GM10847 (cell line): ENCODE results near the gene MADD.

Source experiments
- POLR2A ChIP-seq: IDR thresholded peaks from 2 replicates; pipeline ENCODE4 v1.6.1; 2011; ENCODE audit not compliant: insufficient read length; ENCODE audit errors: extremely low read depth

Gene MADD

GRCh38 chr11:47284151-47284550, 14.2 kb downstream of the MADD start:
- no peak for TF ChIP-seq POLR2A

- TF ChIP-seq POLR2A = no peak
Measured at GRCh38 chr11:47285969-47286770, 16.2 kb downstream of the MADD start.

GRCh38 chr11:47288066-47288465, 18.1 kb downstream of the MADD start:
- no peak for TF ChIP-seq POLR2A

- no peak for TF ChIP-seq POLR2A
Measured at GRCh38 chr11:47289856-47290255, 19.9 kb downstream of the MADD start.

- no peak for TF ChIP-seq POLR2A
Measured at GRCh38 chr11:47295385-47295784, 25.5 kb downstream of the MADD start.

- TF ChIP-seq POLR2A = no peak
Measured at GRCh38 chr11:47296045-47296444, 26.1 kb downstream of the MADD start.

- TF ChIP-seq POLR2A = no peak
Measured at GRCh38 chr11:47299078-47299477, 29.1 kb downstream of the MADD start.

GRCh38 chr11:47302853-47303252, 32.9 kb downstream of the MADD start:
- no peak for TF ChIP-seq POLR2A

- TF ChIP-seq POLR2A = no peak
Measured at GRCh38 chr11:47305734-47306483, 36.0 kb downstream of the MADD start.

GRCh38 chr11:47306484-47306844, 36.5 kb downstream of the MADD start:
- no peak for TF ChIP-seq POLR2A

GRCh38 chr11:47308050-47308823, 38.3 kb downstream of the MADD start:
- TF ChIP-seq POLR2A = no peak

GRCh38 chr11:47314992-47315391, 45.1 kb downstream of the MADD start:
- no peak for TF ChIP-seq POLR2A

GRCh38 chr11:47317064-47317828, 47.3 kb downstream of the MADD start:
- TF ChIP-seq POLR2A = no peak

- no peak for TF ChIP-seq POLR2A
Measured at GRCh38 chr11:47318166-47318565, 48.2 kb downstream of the MADD start.

- no peak for TF ChIP-seq POLR2A
Measured at GRCh38 chr11:47324520-47324919, 54.6 kb downstream of the MADD start.
